ENCODE results near the gene VPS45. TPM values are rescaled to one million over a fixed set of nuclear protein-coding genes. Genes with fewer than 3 reads are reported as not detected.

VPS45 gene
- polyA plus RNA-seq, 1 donor (not counting 4 experiments of a cell fraction or from before 2014, with no cell fraction given): 40.0 TPM

DNA sequence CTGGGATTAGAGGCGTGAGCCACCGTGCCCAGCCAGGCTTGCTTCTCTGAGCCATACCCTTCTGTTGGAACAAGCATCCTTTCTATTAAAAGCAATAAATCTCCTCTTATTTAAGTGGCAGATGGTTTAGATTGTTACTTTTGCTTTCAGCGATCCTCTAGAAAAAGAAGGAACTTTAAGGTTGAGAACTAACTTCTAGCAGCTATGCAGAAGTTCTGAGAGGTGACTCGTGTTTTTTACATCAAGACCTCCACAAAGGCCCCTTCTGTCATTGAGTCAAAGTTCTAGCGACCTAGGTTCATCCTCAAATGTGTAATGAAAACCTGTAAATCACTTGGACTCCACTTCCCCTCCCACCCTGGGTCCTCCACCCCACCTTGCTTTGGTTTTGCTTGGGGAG is 112.9 kb downstream of the VPS45 start:
- H3K79me2 ChIP-seq (ENCODE audit: control insufficient read depth, insufficient read depth, low read length): no peaks in the 10 kb centered on the region
- DNase-seq (ENCODE audit: low read depth, low spot score) (no peak), FAIRE-seq (no peak)
- no peaks in the 10 kb centered on the region for H3K27me3 ChIP-seq (ENCODE audit: control insufficient read depth, extremely low read depth, insufficient read depth, low read length)
- H3K36me3 ChIP-seq (ENCODE audit: control insufficient read depth in 2 of 2, extremely low read depth in 1 of 2, insufficient read depth in 2 of 2, low read length in 2 of 2): no peaks in the 10 kb centered on the region
- no peak overlapping the region for H3K4me3 ChIP-seq (ENCODE audit: control insufficient read depth in 2 of 3, extremely low read depth in 1 of 3, insufficient read depth in 2 of 3, low read depth in 1 of 3, low read length in 3 of 3)
- dilution Hi-C loops (cut with MboI; ENCODE audit: extremely low pct_ligation_motif_present, low sequenced_read_pairs): no loop called here
- H3K9me1 ChIP-seq (ENCODE audit: control insufficient read depth, extremely low read depth, insufficient read depth, low read length): no peaks in the 10 kb centered on the region
- TF ChIP-seq, protein P1, sequence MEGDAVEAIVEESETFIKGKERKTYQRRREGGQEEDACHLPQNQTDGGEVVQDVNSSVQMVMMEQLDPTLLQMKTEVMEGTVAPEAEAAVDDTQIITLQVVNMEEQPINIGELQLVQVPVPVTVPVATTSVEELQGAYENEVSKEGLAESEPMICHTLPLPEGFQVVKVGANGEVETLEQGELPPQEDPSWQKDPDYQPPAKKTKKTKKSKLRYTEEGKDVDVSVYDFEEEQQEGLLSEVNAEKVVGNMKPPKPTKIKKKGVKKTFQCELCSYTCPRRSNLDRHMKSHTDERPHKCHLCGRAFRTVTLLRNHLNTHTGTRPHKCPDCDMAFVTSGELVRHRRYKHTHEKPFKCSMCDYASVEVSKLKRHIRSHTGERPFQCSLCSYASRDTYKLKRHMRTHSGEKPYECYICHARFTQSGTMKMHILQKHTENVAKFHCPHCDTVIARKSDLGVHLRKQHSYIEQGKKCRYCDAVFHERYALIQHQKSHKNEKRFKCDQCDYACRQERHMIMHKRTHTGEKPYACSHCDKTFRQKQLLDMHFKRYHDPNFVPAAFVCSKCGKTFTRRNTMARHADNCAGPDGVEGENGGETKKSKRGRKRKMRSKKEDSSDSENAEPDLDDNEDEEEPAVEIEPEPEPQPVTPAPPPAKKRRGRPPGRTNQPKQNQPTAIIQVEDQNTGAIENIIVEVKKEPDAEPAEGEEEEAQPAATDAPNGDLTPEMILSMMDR (optimal IDR thresholded peaks at IDR 0.05 in 1 of 3, IDR thresholded peaks at IDR 0.05 in 1 of 3, conservative IDR thresholded peaks at IDR 0.05 in 1 of 3; ENCODE audit: extremely low read depth in 1 of 3, insufficient read depth in 2 of 3, low read length in 3 of 3): no peak
- TF ChIP-seq EZH2 (IDR thresholded peaks at IDR 0.05; ENCODE audit: low read length): no peak
- no peak overlapping the region for H3K27ac ChIP-seq (ENCODE audit: control insufficient read depth, insufficient read depth, low read length)
- H4K20me1 ChIP-seq (ENCODE audit: control insufficient read depth, extremely low read depth, insufficient read depth, low read length): no peaks in the 10 kb centered on the region
- H3K9me3 ChIP-seq (ENCODE audit: control insufficient read depth, low read depth, low read length): no peaks in the 10 kb centered on the region
- peaks cover 6% of the 10 kb centered on the region for H3K4me1 ChIP-seq (ENCODE audit: control insufficient read depth, extremely low read depth, insufficient read depth, low read length)
- no peak overlapping the region for H3K4me2 ChIP-seq (ENCODE audit: control insufficient read depth, extremely low read depth, insufficient read depth, low read depth, low read length)
- H2AFZ ChIP-seq (ENCODE audit: control insufficient read depth, low read length): no peak overlapping the region
- H3K9ac ChIP-seq (ENCODE audit: control insufficient read depth, extremely low read depth, insufficient read depth, low read length): no peak overlapping the region

DNA sequence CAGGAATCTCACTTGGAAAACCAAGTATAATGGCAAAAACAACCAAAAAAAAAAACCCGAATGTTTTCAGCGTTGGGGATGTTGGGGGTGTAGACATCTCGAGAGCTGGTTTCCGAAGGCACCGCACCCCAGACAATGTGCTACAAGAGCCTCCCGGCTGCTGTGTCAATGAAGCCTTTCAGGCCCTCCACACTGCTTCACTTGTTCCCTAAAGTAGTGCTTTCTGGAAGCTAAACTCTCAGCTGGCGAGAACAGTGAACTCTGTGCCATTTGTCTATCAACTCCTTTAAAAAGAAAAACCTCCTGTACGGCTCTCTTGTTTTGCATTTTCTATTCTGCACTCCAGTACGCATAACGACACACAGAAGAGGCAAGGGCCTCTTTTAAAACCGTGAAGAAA is 114.7 kb downstream of the VPS45 start:
- Histone ChIP-seq H3K9me1 (ENCODE audit: control insufficient read depth, extremely low read depth, insufficient read depth, low read length) (no peaks in the 10 kb centered on the region), H3K27ac (ENCODE audit: control insufficient read depth, insufficient read depth, low read length) (no peak overlapping the region), H3K9me3 (ENCODE audit: control insufficient read depth, low read depth, low read length) (no peaks in the 10 kb centered on the region), H3K9ac (ENCODE audit: control insufficient read depth, extremely low read depth, insufficient read depth, low read length) (no peak overlapping the region), H3K4me1 (ENCODE audit: control insufficient read depth, extremely low read depth, insufficient read depth, low read length) (peaks cover 10% of the 10 kb centered on the region), H3K79me2 (ENCODE audit: control insufficient read depth, insufficient read depth, low read length) (no peaks in the 10 kb centered on the region), H3K4me2 (ENCODE audit: control insufficient read depth, extremely low read depth, insufficient read depth, low read depth, low read length) (no peak overlapping the region), H3K36me3 (ENCODE audit: control insufficient read depth in 2 of 2, extremely low read depth in 1 of 2, insufficient read depth in 2 of 2, low read length in 2 of 2) (no peaks in the 10 kb centered on the region), H3K27me3 (ENCODE audit: control insufficient read depth, extremely low read depth, insufficient read depth, low read length) (no peaks in the 10 kb centered on the region), H4K20me1 (ENCODE audit: control insufficient read depth, extremely low read depth, insufficient read depth, low read length) (no peaks in the 10 kb centered on the region), H2AFZ (ENCODE audit: control insufficient read depth, low read length) (no peak overlapping the region), H3K4me3 (ENCODE audit: control insufficient read depth in 2 of 3, extremely low read depth in 1 of 3, insufficient read depth in 2 of 3, low read depth in 1 of 3, low read length in 3 of 3) (no peak overlapping the region)
- dilution Hi-C loops (cut with MboI; ENCODE audit: extremely low pct_ligation_motif_present, low sequenced_read_pairs): no loop called here
- DNase-seq (ENCODE audit: low read depth, low spot score): no peak
- no peak for FAIRE-seq
- TF ChIP-seq, protein P1 (optimal IDR thresholded peaks at IDR 0.05 in 1 of 3, IDR thresholded peaks at IDR 0.05 in 1 of 3, conservative IDR thresholded peaks at IDR 0.05 in 1 of 3; ENCODE audit: extremely low read depth in 1 of 3, insufficient read depth in 2 of 3, low read length in 3 of 3): no peak
- TF ChIP-seq EZH2 (IDR thresholded peaks at IDR 0.05; ENCODE audit: low read length): no peak
